ENCODE results near the gene TRIM17. TPM values are rescaled to one million over a fixed set of nuclear protein-coding genes. Genes with fewer than 3 reads are reported as not detected.

Gene TRIM17
- total RNA-seq, 2 experiments from 2014 or later = 0.13 TPM; not detected in 1

DNA sequence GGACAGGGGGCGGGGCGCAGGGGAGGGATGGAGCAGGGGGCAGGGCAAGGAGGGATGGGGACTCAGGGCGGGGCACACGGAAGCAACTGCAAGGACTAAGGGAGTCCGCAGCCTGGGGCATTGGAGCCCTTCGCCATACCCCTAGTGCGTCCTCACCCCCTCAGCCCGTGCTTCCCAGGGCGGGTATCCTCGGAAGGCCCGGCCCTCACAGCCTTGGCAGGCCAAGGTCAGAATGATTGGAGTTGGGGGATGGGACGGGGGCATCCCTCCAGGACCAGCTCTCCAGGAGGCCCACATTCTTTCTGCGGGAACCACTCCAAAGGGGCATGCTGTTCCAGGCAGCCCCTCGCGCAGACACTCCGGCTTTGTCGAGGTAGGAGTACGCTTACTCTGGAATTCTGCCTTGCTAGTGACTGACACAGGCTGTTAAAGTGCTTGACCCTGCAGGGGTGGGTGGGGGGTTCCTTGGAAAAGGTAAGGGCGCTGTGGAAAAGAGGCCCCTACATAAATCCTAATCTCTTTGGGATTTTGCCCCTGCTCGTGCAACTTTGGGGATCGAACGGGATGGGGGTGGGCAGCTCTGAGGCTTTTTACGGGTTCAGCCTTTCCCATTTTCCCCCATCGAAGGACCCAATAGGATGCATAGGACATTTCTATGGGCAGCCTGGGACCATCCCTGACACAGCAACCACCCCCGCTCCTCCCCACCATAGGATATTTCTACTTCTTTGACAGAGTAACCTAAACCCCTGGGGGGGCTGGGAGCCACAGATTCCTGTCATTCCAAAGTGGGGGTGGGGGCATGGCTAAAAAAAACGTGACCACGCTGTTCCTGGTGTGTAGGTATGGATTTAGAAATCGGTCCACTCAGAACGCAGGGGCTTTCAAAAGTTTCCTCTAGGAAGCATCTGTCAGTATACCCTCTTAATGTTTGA lies 9.3 kb downstream of the TRIM17 start:
- H2AFZ ChIP-seq (ENCODE audit: low read length) = peak overlapping the region; percentile 60; the same call in 1 of the 2 replicates
- peak overlapping the region; percentile 50 for H3K27ac ChIP-seq (ENCODE audit: low read depth, low read length, poor library complexity, severe bottlenecking)
- peaks cover 15% of the 10 kb centered on the region for H4K20me1 ChIP-seq (ENCODE audit: insufficient read depth, low read length)
- peaks cover 42% of the 10 kb centered on the region for H3K79me2 ChIP-seq (ENCODE audit: insufficient read depth, low read depth, low read length)
- BruUV-seq (replicated peaks) = no TSS peak
- peaks cover 22% of the 10 kb centered on the region for H3K4me1 ChIP-seq (ENCODE audit: insufficient read depth, low read length, poor library complexity, severe bottlenecking)
- TF ChIP-seq CTCF (conservative IDR thresholded peaks at IDR 0.05; ENCODE audit: low read length) (no peak), EZH2phosphoT487 (IDR thresholded peaks at IDR 0.05; ENCODE audit: borderline replicate concordance, low read depth, low read length) (no peak)
- H3K9me2 ChIP-seq (ENCODE audit: insufficient read depth, low read length) = no peaks in the 10 kb centered on the region
- POLR2A ChIA-PET = interaction anchor here (0.6 to 2.2 kb wide), 15 partner anchors 18 to 1804 kb away, joined by 3 to 13 read pairs (median 4); partner anchors contain the start of genes IBA57 and RNF187
- peak overlapping the region; percentile 100 for H3K4me2 ChIP-seq (ENCODE audit: low read length)
- H3K9me3 ChIP-seq (ENCODE audit: low read length) = no peaks in the 10 kb centered on the region
- no peak for DNase-seq (ENCODE audit: low spot score)
- intact Hi-C loops (cut with micrococcal nuclease; ENCODE audit: unreplicated experiment) = loop anchor here (10.0 kb wide), 1 partner anchor 273 kb away; no protein-coding TSS in a partner anchor
- H3K4me3 ChIP-seq (ENCODE audit: low read depth, low read length, poor library complexity, severe bottlenecking) = peak overlapping the region; percentile 100
- CTCF ChIA-PET (ENCODE audit: unreplicated experiment) = interaction anchor here (1.0 kb wide), 1 partner anchor 21 kb away, joined by 3 read pairs; no protein-coding TSS in a partner anchor
- peaks cover 31% of the 10 kb centered on the region for H3K36me3 ChIP-seq (ENCODE audit: insufficient read depth, low read length)

DNA sequence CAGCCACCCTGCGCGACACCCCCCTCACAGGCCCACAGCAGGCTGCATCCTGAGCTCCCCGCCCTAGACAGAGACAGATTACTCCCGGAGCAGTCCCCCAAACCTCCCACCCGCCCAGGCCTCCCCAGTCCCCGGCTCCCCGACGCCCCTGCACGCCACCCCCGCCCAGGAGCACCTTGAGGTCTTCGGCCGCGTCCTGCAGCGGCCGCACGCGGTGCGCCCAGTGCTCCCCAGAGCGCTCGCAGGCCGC lies 10.8 kb downstream of the TRIM17 start:
- Histone ChIP-seq H3K9me3 (ENCODE audit: low read length) (no peaks in the 10 kb centered on the region), H2AFZ (ENCODE audit: low read length) (no peak overlapping the region), H3K9me2 (ENCODE audit: insufficient read depth, low read length) (no peaks in the 10 kb centered on the region), H3K79me2 (ENCODE audit: insufficient read depth, low read depth, low read length) (peaks cover 42% of the 10 kb centered on the region), H3K4me3 (ENCODE audit: low read depth, low read length, poor library complexity, severe bottlenecking) (peak overlapping the region; percentile 100), H3K36me3 (ENCODE audit: insufficient read depth, low read length) (peaks cover 43% of the 10 kb centered on the region), H3K4me2 (ENCODE audit: low read length) (peak overlapping the region; percentile 94), H4K20me1 (ENCODE audit: insufficient read depth, low read length) (peaks cover 15% of the 10 kb centered on the region), H3K4me1 (ENCODE audit: insufficient read depth, low read length, poor library complexity, severe bottlenecking) (peaks cover 22% of the 10 kb centered on the region), H3K27ac (ENCODE audit: low read depth, low read length, poor library complexity, severe bottlenecking) (no peak overlapping the region)
- TF ChIP-seq EZH2phosphoT487 (IDR thresholded peaks at IDR 0.05; ENCODE audit: borderline replicate concordance, low read depth, low read length) = no peak
- no peak for TF ChIP-seq CTCF (conservative IDR thresholded peaks at IDR 0.05; ENCODE audit: low read length)
- intact Hi-C loops (cut with micrococcal nuclease; ENCODE audit: unreplicated experiment) = loop anchor here (1.0 to 10.0 kb wide), 2 partner anchors 51 to 271 kb away; a partner anchor contains a TSS
- ChIA-PET CTCF (ENCODE audit: unreplicated experiment) (no interaction called here), POLR2A (interaction anchor here (0.6 to 2.2 kb wide), 4 partner anchors 17 to 185 kb away, joined by 5 to 13 read pairs (median 7); a partner anchor contains a TSS)
- no TSS peak for BruUV-seq (replicated peaks)
- DNase-seq (ENCODE audit: low spot score) = peak; percentile 58
